ENCODE results near the gene ZNF536.

The ZNF536 gene

DNA sequence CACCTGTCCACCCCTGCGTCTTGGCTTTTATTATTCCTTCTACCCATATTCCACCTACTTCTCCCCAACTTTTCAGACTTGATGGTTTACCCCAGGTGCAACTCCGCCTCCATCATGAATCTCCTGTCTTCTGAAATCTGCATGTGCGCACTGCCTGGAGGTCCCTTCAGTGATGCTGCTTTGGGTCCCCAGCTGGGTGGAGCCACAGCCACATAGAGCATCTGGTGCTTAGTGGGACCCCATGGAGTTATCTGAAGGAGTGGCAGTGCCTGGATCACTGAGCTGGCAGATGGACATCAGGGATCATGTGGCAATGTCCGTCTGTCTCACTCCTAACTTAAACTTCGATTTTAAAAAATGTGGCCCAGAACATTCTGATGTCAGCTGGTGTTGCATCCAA, 13.5 kb downstream of the ZNF536 start:
- no peaks in the 10 kb centered on the region for H3K4me1 ChIP-seq (ENCODE audit: control insufficient read depth, insufficient read depth, low read length)
- no peak overlapping the region for H3K9ac ChIP-seq (ENCODE audit: low read depth, low read length)
- H3K4me3 ChIP-seq (ENCODE audit: low read depth, low read length): no peak overlapping the region
- H3K27me3 ChIP-seq (ENCODE audit: control insufficient read depth, insufficient read depth, low read length): no peaks in the 10 kb centered on the region
- no peaks in the 10 kb centered on the region for H3K9me3 ChIP-seq (ENCODE audit: control insufficient read depth, insufficient read depth, low read length)
- no peaks in the 10 kb centered on the region for H3K36me3 ChIP-seq (ENCODE audit: control insufficient read depth, insufficient read depth, low read length)

DNA sequence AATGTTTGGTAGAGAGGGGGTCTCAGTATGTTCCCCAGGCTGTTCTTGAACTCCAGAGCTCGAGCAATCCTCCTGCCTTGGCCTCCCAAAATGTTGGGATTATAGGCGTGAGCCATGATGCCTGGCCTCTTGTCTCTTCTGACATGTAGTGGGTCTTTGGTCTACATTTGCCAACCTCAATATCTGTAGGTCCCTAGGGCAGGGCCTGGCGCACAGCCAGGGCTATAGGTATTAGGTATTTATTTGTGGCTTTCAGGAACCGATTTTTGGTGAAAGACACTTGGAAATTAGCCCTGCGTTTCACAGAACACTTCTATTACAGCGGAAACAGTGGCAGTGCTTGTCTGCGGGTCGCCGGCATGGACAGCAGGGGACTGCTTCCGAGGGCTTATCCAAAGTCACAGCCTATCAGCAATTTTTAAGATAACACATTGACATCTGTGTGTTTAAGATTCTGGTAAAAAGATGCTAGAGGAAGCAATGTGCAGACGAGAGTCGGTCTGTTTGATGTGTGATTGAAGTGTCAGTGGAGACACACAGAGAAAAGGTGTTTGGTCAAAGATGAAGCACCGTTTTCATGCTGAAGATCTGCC, 14.5 kb downstream of the ZNF536 start:
- no peaks in the 10 kb centered on the region for H3K9me3 ChIP-seq (ENCODE audit: control insufficient read depth, insufficient read depth, low read length)
- no peaks in the 10 kb centered on the region for H3K36me3 ChIP-seq (ENCODE audit: control insufficient read depth, insufficient read depth, low read length)
- H3K4me3 ChIP-seq (ENCODE audit: low read depth, low read length): no peak overlapping the region

DNA sequence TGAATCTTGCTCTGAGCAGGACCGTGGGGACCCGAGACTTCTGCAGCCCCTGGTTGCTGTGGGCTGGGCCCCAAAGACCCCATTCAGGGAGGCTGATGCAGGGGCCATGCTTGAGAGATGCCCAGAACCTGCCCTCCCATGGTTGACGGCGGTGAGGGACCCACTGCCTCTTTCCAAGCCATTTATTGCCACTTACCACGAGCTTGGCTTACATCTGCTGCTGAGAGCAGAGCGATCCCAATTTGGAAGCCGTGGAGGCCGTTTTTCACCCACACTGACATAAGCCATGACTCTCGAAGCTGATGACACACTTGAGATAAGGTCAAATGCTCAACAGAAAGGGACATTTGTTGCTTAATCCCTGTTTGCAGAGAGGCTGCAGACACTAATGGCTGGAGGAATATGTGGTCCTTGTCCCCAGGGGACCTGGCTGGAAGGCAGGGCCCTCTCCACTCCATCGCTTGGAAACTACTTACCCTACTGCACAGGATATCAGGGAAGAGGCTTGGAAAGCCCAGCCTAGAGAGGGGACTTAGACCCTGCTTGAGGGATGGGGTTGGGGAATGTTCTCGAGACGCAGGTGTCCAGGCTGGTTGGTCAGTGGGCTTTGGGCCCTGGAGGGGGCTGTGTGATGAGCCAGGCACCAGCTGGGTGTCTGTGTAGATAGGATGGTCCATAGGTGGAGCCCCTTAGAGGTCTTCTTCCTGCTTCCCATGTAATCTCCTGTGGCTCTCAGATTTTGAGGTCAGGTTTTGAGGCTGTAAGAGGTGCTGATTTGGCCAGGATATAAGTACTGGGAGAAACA, 15.3 kb downstream of the ZNF536 start:
- H3K27me3 ChIP-seq (ENCODE audit: control insufficient read depth, insufficient read depth, low read length): no peaks in the 10 kb centered on the region

More for the DNA sequence above, 14.5 kb downstream of the ZNF536 start:
- H3K4me1 ChIP-seq (ENCODE audit: control insufficient read depth, insufficient read depth, low read length): peaks cover 4% of the 10 kb centered on the region
- no peaks in the 10 kb centered on the region for H3K27me3 ChIP-seq (ENCODE audit: control insufficient read depth, insufficient read depth, low read length)
- no peak overlapping the region for H3K9ac ChIP-seq (ENCODE audit: low read depth, low read length)

DNA sequence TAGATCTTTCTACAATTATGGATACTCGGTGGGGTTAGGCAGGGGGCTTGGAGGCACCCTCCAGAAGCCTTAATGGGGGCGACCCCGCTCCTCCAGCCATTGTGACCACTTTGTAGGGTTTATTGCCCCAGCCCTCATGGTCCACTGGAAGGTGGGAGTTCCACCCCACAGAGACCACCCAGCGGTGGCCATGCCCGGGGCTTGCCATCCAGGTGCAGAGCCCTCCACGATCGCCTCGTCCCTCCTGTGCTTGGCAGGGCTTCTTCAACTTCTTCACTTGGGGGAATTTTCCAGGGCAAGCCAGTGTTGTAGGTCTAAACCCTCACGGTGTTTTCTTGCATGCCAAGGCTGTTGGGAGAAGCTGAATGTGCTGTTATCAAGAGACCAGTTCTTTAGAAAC, 16.1 kb downstream of the ZNF536 start:
- H3K4me3 ChIP-seq (ENCODE audit: low read depth, low read length): no peak overlapping the region
- peaks cover 8% of the 10 kb centered on the region for H3K27me3 ChIP-seq (ENCODE audit: control insufficient read depth, insufficient read depth, low read length)
- H3K9me3 ChIP-seq (ENCODE audit: control insufficient read depth, insufficient read depth, low read length): no peaks in the 10 kb centered on the region
- no peaks in the 10 kb centered on the region for H3K36me3 ChIP-seq (ENCODE audit: control insufficient read depth, insufficient read depth, low read length)
- H3K9ac ChIP-seq (ENCODE audit: low read depth, low read length): no peak overlapping the region
- H3K4me1 ChIP-seq (ENCODE audit: control insufficient read depth, insufficient read depth, low read length): peaks cover 12% of the 10 kb centered on the region

More for the DNA sequence above, 15.3 kb downstream of the ZNF536 start:
- Histone ChIP-seq H3K4me1 (ENCODE audit: control insufficient read depth, insufficient read depth, low read length) (peaks cover 7% of the 10 kb centered on the region), H3K9ac (ENCODE audit: low read depth, low read length) (no peak overlapping the region), H3K9me3 (ENCODE audit: control insufficient read depth, insufficient read depth, low read length) (no peaks in the 10 kb centered on the region), H3K4me3 (ENCODE audit: low read depth, low read length) (no peak overlapping the region), H3K36me3 (ENCODE audit: control insufficient read depth, insufficient read depth, low read length) (no peaks in the 10 kb centered on the region)

DNA sequence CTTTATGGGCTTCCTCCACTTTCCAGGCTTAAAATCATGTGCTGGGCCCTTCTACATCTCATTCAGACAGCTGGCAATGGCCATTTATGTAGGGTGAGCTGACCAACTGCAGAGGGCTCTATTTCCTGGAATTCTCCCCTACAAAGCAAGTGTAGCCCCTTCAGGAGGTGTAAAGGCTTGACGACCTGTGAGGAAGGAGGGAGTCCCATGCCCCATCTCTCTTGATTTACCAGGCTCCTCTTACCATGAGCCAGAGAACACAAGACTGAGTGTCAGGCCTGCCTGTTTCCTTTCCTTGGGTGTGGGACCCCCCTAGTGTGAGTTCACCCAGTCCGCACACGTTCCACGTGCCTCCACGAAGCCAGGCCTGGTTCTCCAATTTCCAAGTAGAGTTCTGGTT, 16.6 kb downstream of the ZNF536 start:
- Histone ChIP-seq H3K36me3 (ENCODE audit: control insufficient read depth, insufficient read depth, low read length) (no peaks in the 10 kb centered on the region), H3K9ac (ENCODE audit: low read depth, low read length) (no peak overlapping the region), H3K9me3 (ENCODE audit: control insufficient read depth, insufficient read depth, low read length) (no peaks in the 10 kb centered on the region), H3K4me1 (ENCODE audit: control insufficient read depth, insufficient read depth, low read length) (peaks cover 14% of the 10 kb centered on the region), H3K27me3 (ENCODE audit: control insufficient read depth, insufficient read depth, low read length) (peaks cover 13% of the 10 kb centered on the region), H3K4me3 (ENCODE audit: low read depth, low read length) (no peak overlapping the region)

DNA sequence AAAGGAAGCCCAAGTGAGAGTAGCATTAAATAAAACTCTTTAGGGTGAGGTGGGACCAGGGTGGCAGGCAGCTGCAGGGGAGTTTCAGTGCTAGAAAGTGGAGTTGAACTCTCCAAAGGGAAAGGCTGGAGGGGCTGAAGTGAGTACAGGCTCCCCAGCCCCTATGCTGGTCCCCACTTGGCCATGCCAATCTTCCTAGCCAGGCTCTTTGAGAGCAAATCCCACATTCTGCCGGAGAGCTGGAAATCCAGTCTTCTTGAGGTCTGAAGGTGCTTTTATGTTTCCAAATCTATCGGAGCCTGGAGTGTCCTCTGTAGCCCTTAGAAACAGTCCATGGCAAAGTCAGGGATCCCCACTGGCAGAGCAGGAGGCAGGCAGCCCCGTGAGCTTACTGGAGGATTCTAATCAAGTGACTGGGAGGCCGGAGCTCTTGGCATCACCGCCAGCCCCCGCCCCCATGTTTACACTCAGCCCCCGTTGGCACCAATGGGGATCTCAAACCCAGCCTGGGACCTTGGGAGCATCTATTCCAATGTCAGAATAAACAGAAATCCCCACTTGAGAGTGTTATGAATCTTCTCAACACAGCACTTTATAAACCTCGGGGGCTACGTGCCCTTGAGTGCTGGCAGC, 18.3 kb downstream of the ZNF536 start:
- peaks cover 14% of the 10 kb centered on the region for H3K4me1 ChIP-seq (ENCODE audit: control insufficient read depth, insufficient read depth, low read length)
- no peak overlapping the region for H3K4me3 ChIP-seq (ENCODE audit: low read depth, low read length)
- no peaks in the 10 kb centered on the region for H3K9me3 ChIP-seq (ENCODE audit: control insufficient read depth, insufficient read depth, low read length)
- H3K27me3 ChIP-seq (ENCODE audit: control insufficient read depth, insufficient read depth, low read length): peaks cover 20% of the 10 kb centered on the region
- no peaks in the 10 kb centered on the region for H3K36me3 ChIP-seq (ENCODE audit: control insufficient read depth, insufficient read depth, low read length)
- no peak overlapping the region for H3K9ac ChIP-seq (ENCODE audit: low read depth, low read length)

DNA sequence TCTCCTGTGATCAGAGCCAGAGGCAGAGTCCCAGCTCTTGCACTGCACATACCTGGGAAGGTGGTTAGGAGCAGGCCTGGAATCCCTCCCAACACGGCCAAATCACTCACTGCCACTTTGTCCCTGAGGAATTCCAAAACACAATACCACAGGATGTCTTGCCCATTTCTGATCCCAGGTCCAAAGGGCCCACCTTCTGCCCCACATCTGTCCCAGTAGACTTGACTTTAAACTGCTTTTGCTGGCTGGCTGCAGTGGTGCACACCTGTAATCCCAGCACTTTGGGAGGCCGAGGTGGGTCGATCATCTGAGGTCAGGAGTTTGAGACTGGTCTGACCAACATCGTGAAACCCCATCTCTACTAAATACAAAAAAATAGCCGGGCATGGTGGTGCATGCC, 18.9 kb downstream of the ZNF536 start:
- peaks cover 20% of the 10 kb centered on the region for H3K27me3 ChIP-seq (ENCODE audit: control insufficient read depth, insufficient read depth, low read length)

DNA sequence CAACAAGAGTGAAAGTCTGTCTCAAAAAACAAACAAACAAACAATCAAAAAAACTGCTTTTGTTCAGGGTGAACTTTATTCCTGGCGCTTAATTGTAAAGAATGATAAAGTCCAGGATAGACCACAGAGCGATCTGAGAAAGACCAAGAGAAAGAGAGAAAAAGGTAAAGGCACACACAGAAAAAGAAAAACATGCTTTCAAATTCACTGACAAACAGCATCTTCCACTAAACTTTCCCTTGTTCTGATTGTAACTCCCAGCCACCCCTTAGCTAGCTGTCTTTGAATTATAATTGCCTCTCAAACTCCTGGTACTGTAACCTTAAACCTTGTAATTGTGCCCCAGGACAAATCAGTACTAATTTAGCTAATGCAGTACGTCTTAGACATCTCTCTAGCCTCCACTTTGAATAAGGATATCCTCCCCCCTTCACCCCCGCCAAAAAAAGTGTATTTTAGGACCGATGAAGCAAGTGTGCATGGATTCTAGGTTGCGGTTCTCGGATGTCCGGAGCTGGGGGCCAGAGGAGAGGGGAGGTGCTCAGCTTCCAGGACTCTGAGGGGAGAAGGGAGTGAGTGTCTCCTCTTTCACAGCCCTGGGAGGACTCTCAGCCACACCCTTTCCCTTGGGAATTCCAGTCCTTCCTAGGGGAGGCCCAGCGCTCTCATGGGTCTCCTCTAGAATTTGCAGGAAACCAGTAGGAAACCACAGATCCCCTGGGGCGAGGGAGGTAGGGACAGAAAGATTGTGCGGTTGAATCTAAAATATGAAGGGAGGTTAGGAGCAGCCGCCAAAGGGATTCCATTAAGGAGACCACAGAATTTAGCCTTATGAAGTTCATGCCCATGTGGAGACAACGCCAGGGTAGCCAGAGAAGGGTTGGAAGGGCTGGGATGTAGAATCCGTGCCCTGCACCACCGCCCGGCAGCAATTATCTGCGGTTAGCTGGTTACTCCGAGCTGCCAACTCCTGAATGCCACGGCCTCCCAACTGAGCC, 19.7 kb downstream of the ZNF536 start:
- Histone ChIP-seq H3K27me3 (ENCODE audit: control insufficient read depth, insufficient read depth, low read length) (peaks cover 20% of the 10 kb centered on the region), H3K4me1 (ENCODE audit: control insufficient read depth, insufficient read depth, low read length) (peaks cover 14% of the 10 kb centered on the region), H3K9me3 (ENCODE audit: control insufficient read depth, insufficient read depth, low read length) (no peaks in the 10 kb centered on the region), H3K36me3 (ENCODE audit: control insufficient read depth, insufficient read depth, low read length) (no peaks in the 10 kb centered on the region), H3K9ac (ENCODE audit: low read depth, low read length) (no peak overlapping the region), H3K4me3 (ENCODE audit: low read depth, low read length) (peak overlapping the region; percentile 20)

More for the DNA sequence above, 18.9 kb downstream of the ZNF536 start:
- Histone ChIP-seq H3K4me3 (ENCODE audit: low read depth, low read length) (no peak overlapping the region), H3K9me3 (ENCODE audit: control insufficient read depth, insufficient read depth, low read length) (no peaks in the 10 kb centered on the region), H3K36me3 (ENCODE audit: control insufficient read depth, insufficient read depth, low read length) (no peaks in the 10 kb centered on the region), H3K9ac (ENCODE audit: low read depth, low read length) (no peak overlapping the region), H3K4me1 (ENCODE audit: control insufficient read depth, insufficient read depth, low read length) (peaks cover 14% of the 10 kb centered on the region)

DNA sequence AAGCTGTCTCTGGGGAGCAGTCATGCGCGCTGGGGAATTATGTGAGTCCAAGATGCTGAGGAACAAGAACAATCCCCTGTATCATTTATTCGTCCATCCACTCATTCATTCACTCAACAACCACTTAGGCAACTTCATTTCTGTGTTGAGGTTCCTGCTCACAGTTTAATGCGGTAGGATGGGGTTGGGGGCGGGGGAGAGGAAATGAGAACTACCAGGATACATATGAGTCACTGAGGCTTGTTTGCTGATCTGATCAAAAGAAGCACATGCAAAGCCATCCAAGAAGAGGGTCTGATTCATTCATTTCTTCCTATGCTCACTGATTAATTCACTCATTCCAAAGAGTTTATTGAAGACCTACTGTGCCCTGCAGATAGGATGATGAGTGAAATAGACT, 20.9 kb downstream of the ZNF536 start:
- H3K4me3 ChIP-seq (ENCODE audit: low read depth, low read length): no peak overlapping the region
- H3K9ac ChIP-seq (ENCODE audit: low read depth, low read length): no peak overlapping the region
- H3K36me3 ChIP-seq (ENCODE audit: control insufficient read depth, insufficient read depth, low read length): no peaks in the 10 kb centered on the region
- H3K27me3 ChIP-seq (ENCODE audit: control insufficient read depth, insufficient read depth, low read length): peaks cover 20% of the 10 kb centered on the region
- H3K4me1 ChIP-seq (ENCODE audit: control insufficient read depth, insufficient read depth, low read length): peaks cover 14% of the 10 kb centered on the region
- H3K9me3 ChIP-seq (ENCODE audit: control insufficient read depth, insufficient read depth, low read length): no peaks in the 10 kb centered on the region

DNA sequence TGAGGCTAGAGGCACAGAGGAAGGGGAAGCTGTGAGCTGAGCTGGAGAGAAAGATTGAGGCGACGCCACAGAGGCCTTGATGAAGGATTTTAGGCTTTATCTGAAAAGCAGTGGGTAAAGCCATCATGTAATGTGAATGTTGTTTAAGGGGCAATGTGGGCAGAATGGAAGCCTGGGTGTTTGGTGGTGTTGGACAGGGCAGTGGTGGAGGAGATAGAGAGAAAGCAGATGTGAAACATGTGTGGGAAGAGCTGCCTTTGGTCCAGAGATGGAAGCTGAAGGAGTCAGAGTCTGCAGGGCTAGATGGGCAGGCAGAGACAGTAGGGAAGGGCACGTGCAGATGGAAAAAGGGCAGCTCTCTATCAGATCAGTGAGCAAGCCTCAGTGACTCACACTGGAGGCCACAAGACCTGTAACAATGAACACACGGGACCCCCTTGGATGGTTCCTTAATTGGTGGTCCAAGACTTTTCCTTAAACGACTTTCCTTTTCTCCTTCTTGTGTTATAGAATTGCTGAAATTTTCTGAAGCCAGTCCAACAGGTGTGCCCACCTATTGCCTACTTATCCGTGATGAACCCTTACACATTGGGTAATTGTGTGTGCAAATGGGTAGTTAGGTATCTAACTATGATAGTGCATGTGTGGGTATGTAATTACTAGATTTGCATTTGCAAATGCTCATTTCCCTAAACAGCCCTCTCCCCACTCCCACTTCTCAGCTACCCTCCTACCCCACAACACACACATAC, 21.7 kb downstream of the ZNF536 start:
- H3K36me3 ChIP-seq (ENCODE audit: control insufficient read depth, insufficient read depth, low read length): no peaks in the 10 kb centered on the region
- H3K27me3 ChIP-seq (ENCODE audit: control insufficient read depth, insufficient read depth, low read length): peaks cover 20% of the 10 kb centered on the region
- H3K9ac ChIP-seq (ENCODE audit: low read depth, low read length): no peak overlapping the region
- H3K4me3 ChIP-seq (ENCODE audit: low read depth, low read length): no peak overlapping the region
- H3K4me1 ChIP-seq (ENCODE audit: control insufficient read depth, insufficient read depth, low read length): peaks cover 14% of the 10 kb centered on the region
- H3K9me3 ChIP-seq (ENCODE audit: control insufficient read depth, insufficient read depth, low read length): no peaks in the 10 kb centered on the region

All from iPS-15b (cell line).